Immature natural killer cell (primary cell): ENCODE results near the gene GBP6. TPM values are rescaled to one million over a fixed set of nuclear protein-coding genes. Genes with fewer than 3 reads are reported as not detected.
"Not testable (repeated sequence)": the region's sequence is repeated elsewhere in the genome, so short reads cannot be mapped to it uniquely, and the experiment has no call there.

Experiments used
- DNase-seq, 3 donors: peaks; one replicate each; pipeline ENCODE4 v3.0.0; 2022; ENCODE audit warnings: mixed read lengths in 1 of 3
- H3K27ac Mint-ChIP-seq, 6 donors: one replicate each; pipeline ENCODE4 v1.8.0; 2020; ENCODE audit warnings: mixed read lengths in 6 of 6, mild to moderate bottlenecking in 5 of 6, inconsistent platforms in 4 of 6, moderate library complexity in 3 of 6
- H3K27me3 Mint-ChIP-seq, 3 donors: one replicate each; pipeline ENCODE4 v1.8.0; 2020 to 2021; ENCODE audit warnings: low read depth in 3 of 3, mild to moderate bottlenecking in 3 of 3, mixed read lengths in 3 of 3, moderate library complexity in 3 of 3, inconsistent platforms in 1 of 3
- H3K36me3 Mint-ChIP-seq, 3 donors: one replicate each; pipeline ENCODE4 v1.8.0; 2020; ENCODE audit warnings: mixed read lengths in 3 of 3, inconsistent platforms in 2 of 3, mild to moderate bottlenecking in 2 of 3
- H3K4me1 Mint-ChIP-seq, 2 donors: one replicate each; pipeline ENCODE4 v1.8.0; 2020; ENCODE audit warnings: inconsistent platforms in 2 of 2, mild to moderate bottlenecking in 2 of 2, mixed read lengths in 2 of 2, moderate library complexity in 1 of 2
- H3K4me3 Mint-ChIP-seq, 5 donors: one replicate each; pipeline ENCODE4 v1.8.0; 2020; ENCODE audit warnings: mild to moderate bottlenecking in 5 of 5, mixed read lengths in 5 of 5, inconsistent platforms in 3 of 5, moderate library complexity in 3 of 5
- H3K9me3 Mint-ChIP-seq, 6 donors: one replicate each; pipeline ENCODE4 v1.8.0; 2020; ENCODE audit warnings: mild to moderate bottlenecking in 6 of 6, mixed read lengths in 6 of 6, inconsistent platforms in 4 of 6, moderate library complexity in 3 of 6
- polyA plus RNA-seq, 3 donors: library from polyadenylated mRNA; unstranded; fragments of 300-500 nt; fragmentation: Illumina TruSeq; gene quantifications; one replicate each; pipeline ENCODE4 v1.2.3, GENCODE V29; 2021

GBP6 gene, protein sequence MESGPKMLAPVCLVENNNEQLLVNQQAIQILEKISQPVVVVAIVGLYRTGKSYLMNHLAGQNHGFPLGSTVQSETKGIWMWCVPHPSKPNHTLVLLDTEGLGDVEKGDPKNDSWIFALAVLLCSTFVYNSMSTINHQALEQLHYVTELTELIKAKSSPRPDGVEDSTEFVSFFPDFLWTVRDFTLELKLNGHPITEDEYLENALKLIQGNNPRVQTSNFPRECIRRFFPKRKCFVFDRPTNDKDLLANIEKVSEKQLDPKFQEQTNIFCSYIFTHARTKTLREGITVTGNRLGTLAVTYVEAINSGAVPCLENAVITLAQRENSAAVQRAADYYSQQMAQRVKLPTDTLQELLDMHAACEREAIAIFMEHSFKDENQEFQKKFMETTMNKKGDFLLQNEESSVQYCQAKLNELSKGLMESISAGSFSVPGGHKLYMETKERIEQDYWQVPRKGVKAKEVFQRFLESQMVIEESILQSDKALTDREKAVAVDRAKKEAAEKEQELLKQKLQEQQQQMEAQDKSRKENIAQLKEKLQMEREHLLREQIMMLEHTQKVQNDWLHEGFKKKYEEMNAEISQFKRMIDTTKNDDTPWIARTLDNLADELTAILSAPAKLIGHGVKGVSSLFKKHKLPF
- under 1 TPM in 2 of 3 donors, not detected in 1; 0.17 TPM for polyA plus RNA-seq

DNA sequence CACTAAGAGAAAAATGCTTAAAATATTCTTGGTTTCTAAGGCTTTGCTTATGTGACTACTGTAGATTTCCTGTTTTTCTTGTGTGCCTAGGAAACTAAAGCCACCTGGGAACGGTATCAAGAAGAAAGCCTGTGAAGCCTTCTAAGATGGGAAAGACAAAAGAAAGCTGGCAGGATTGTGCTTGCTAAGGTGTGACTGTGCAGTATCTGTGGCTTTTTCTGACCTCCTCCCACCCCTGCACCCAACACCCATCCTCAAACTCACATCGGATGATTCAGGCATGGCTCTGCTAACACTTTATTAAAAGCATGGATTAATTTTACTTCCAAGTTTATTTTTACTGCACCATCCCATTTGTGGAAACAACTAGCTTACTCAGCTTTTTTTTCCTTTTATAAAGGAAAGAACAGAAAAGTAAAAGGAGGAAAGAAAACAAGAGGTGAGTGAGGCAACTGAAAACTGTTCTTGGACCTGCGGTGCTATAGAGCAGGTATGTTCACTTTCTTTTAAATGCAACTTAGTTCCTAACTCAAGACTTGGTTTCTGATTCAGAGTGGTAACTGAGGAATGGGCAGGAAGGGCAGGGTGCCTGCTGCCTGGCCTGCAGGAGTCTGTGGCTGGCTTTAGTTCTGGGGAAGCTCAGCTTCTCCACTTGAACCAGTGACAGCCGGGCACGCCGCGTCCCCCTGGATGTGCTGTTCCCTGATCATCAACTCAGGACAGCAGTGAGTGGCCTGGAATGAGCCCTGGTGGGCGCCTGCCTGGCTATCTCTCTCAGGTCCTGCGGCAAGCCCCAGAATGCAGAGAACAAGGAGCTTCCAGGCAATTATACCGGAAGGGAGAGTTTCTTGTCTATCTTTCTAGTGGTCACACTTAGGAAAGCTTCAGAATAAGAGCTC, at the start of gene GBP6:
Gene GBP6 (plus strand): TSS at position 422 of the 899 bp plus-strand sequence. CDS start 4,493 bp downstream, outside the sequence.
- DNase-seq = no peak
- peaks cover 5 to 8% (median 6%) of the 10 kb centered on the region in 3 donors for H3K27me3 Mint-ChIP-seq
- H3K9me3 Mint-ChIP-seq = no peaks in the 10 kb centered on the region
- H3K27ac Mint-ChIP-seq = peak within 1 kb of the TSS in 3 of 6 donors; percentile 13 to 55 (median 22)
- H3K4me3 Mint-ChIP-seq = no peak within 1 kb of the TSS
- peaks cover 8 to 9% of the 10 kb centered on the region in 2 donors for H3K4me1 Mint-ChIP-seq
- H3K36me3 Mint-ChIP-seq = no peaks in the 10 kb centered on the region

DNA sequence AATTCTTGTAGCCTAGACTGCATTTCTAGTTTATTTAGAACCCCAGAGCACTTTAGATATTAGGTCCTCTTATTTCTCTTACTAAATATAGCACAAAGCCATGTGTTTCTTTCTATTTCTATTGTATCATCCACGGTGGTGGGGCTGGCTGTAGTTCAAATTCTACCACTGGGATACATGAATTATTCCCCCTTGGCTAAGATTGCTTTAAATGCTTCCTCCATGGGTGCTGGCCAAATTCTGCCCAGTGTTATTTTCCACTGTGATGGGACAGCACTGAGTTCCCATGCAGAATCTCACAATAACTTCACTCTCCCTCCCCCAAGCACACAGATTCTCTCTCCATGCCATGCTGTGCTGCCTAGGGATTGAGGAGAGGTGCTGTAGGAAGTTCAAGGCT, 41.5 kb upstream of the GBP6 start:
- H3K27ac Mint-ChIP-seq = no peak overlapping the region
- DNase-seq = no peak
- H3K36me3 Mint-ChIP-seq = peaks cover 16 to 33% (median 27%) of the 10 kb centered on the region in 3 donors
- peaks cover 0 to 5% of the 10 kb centered on the region in 2 donors for H3K4me1 Mint-ChIP-seq
- peaks cover 6 to 34% (median 13%) of the 10 kb centered on the region in 6 donors for H3K9me3 Mint-ChIP-seq
- H3K27me3 Mint-ChIP-seq = no peaks in the 10 kb centered on the region
- H3K4me3 Mint-ChIP-seq = no peak overlapping the region

DNA sequence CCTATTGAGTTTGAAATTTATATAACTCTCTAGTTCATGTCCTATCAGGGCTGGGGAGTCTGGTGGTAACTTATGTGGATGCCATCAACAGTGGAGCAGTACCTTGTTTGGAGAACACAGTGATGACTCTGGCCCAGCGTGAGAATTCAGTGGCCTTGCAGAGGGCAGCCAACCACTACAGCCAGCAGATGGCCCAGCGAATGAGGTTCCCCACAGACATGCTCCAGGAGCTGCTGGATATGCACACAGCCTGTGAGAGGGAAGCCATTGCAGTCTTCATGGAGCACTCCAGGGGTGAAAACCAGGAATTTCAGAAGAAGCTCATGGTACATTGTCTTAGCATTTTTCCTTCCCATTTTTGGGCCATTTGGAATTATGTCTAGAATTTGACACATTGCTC, 32.0 kb upstream of the GBP6 start:
- Mint-ChIP-seq H3K9me3 (peaks cover 0 to 2% (median 0%) of the 10 kb centered on the region in 6 donors), H3K4me1 (no peaks in the 10 kb centered on the region), H3K4me3 (no peak overlapping the region), H3K27me3 (peaks cover 0 to 4% (median 3%) of the 10 kb centered on the region in 3 donors), H3K27ac (no peak overlapping the region), H3K36me3 (peaks cover 0 to 7% (median 0%) of the 10 kb centered on the region in 3 donors)
- no peak for DNase-seq

DNA sequence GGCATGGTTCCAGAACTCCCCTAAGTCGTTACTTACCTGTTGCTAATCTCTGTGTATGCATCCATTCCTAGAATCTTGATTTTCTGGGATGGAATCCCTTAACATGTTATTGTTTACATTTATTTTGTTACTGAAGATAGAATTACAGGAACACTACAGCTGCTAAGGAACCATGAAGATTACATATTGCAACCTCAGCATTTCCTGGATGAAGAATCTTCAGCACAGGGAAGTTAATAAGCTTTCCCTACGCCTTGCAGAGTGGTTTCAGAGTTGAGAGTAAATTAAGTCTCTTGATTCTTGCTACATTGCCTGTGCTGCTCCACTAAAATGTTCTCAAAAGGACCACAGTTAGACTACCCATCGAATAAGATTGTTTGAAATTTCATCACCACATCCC, 31.4 kb upstream of the GBP6 start:
- Mint-ChIP-seq H3K27ac (no peak overlapping the region), H3K4me3 (no peak overlapping the region), H3K36me3 (peaks cover 0 to 7% (median 0%) of the 10 kb centered on the region in 3 donors), H3K27me3 (peaks cover 0 to 4% (median 3%) of the 10 kb centered on the region in 3 donors), H3K4me1 (no peaks in the 10 kb centered on the region), H3K9me3 (no peaks in the 10 kb centered on the region)
- no peak for DNase-seq

DNA sequence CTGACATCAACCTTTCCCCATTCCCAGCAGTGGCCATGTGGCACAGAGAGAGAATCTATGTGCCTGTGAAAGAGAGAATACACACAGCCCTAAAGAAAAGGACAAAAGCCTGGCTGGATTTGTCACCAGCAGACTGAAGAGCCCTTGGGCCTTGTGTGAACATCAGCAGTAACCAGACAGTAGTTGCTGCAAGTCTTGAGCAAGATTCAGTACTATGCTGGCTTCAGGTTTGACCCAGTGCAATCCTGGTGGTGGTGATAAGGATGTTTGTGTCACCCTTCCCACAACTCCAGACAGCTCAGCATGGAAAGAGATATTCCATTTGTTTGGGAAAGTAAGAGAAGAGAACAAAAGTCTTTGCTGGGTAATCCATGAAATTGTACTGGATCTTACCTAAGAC, 28.4 kb upstream of the GBP6 start:
- Mint-ChIP-seq H3K4me3 (no peak overlapping the region), H3K36me3 (peaks cover 0 to 3% (median 0%) of the 10 kb centered on the region in 3 donors), H3K9me3 (no peaks in the 10 kb centered on the region), H3K4me1 (no peaks in the 10 kb centered on the region), H3K27ac (no peak overlapping the region), H3K27me3 (peaks cover 0 to 6% (median 4%) of the 10 kb centered on the region in 3 donors)
- DNase-seq = no peak

DNA sequence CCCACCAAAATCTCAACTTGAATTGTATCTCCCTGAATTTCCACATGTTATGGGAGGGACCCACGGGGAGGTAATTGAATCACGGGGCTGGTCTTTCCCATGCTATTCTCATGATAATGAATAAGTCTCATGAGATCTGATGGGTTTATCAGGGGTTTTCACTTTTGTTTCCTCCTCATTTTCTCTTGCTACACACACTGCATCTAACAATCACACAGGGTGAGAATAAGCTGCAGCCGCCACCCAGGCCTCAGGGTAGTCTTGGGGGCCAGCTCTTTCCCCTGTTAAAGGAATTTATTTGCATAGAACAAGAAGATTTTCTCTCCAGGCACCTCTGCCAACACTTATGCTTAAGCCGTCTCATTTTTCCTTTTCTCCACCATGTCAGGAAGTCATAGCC, 26.0 kb upstream of the GBP6 start:
- Mint-ChIP-seq H3K4me1 (no peaks in the 10 kb centered on the region), H3K9me3 (no peaks in the 10 kb centered on the region), H3K27ac (peak overlapping the region in 1 of 6 donors; percentile 31), H3K36me3 (peaks cover 0 to 3% (median 0%) of the 10 kb centered on the region in 3 donors), H3K27me3 (peaks cover 0 to 6% (median 2%) of the 10 kb centered on the region in 3 donors), H3K4me3 (no peak overlapping the region)
- no peak for DNase-seq

DNA sequence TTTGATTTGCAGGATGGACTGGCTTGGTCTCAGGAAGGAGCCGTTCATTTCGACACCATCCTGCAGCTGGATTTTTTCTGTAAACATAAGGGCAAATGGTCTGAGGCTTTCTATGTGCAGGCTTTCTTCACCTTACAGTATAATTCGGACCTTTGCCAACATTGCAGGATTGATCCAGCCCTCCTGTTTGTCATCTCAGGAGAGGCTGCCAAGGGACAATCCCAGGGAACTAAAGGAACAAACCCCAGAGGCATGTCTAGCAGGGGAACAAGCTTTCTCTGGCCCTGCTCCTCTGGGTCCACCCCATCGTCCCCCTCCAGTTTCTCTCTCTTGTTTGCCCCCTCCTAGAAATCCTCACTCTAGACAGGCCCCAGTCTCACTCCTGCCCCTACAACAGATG, 24.8 kb upstream of the GBP6 start:
- Mint-ChIP-seq H3K27me3 (peaks cover 0 to 6% (median 0%) of the 10 kb centered on the region in 3 donors), H3K4me1 (no peaks in the 10 kb centered on the region), H3K9me3 (no peaks in the 10 kb centered on the region), H3K36me3 (peaks cover 0 to 3% (median 0%) of the 10 kb centered on the region in 3 donors), H3K27ac (peak overlapping the region in 1 of 6 donors; percentile 36), H3K4me3 (no peak overlapping the region)
- no peak for DNase-seq

DNA sequence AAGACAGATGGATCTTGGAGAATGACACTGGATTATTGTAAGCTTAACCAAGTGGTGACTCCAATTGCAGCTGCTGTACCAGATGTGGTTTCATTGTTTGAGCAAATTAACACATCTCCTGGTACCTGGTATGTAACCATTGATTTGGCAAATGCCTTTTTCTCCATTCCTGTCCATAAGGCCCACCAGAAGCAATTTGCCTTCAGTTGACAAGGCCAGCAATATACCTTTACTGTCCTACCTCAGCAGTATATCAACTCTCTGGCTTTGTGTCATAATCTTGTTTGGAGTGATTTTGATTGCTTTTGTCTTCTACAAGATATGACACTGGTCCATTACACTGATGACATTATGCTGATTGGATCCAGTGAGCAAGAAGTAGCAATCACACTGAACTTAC, 18.4 kb upstream of the GBP6 start:
- H3K27me3 Mint-ChIP-seq, H3K4me3 Mint-ChIP-seq, H3K9me3 Mint-ChIP-seq, DNase-seq, H3K27ac Mint-ChIP-seq, H3K36me3 Mint-ChIP-seq, H3K4me1 Mint-ChIP-seq: not testable (repeated sequence)

DNA sequence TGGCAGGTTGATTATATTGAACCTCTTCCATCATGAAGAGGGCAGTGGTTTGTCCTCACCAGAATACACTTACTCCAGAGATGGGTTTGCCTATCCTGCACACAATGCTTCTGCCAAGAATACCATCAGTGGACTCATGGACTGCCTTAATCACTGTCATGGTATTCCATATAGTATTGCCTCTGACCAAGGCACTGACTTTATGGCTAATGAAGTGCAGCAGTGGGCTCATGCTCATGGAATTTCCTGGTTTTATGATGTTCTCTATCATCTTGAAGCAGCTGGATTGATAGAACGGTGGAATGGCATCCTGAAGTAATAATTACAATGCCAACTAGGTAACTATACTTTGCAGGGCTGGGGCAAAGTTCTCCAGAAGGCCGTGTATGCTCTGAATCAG, 16.6 kb upstream of the GBP6 start:
- no peak for DNase-seq
- Mint-ChIP-seq H3K9me3 (no peaks in the 10 kb centered on the region), H3K36me3 (no peaks in the 10 kb centered on the region), H3K27me3 (no peaks in the 10 kb centered on the region), H3K4me1 (peaks cover 0 to 2% of the 10 kb centered on the region in 2 donors), H3K27ac (no peak overlapping the region), H3K4me3 (no peak overlapping the region)

DNA sequence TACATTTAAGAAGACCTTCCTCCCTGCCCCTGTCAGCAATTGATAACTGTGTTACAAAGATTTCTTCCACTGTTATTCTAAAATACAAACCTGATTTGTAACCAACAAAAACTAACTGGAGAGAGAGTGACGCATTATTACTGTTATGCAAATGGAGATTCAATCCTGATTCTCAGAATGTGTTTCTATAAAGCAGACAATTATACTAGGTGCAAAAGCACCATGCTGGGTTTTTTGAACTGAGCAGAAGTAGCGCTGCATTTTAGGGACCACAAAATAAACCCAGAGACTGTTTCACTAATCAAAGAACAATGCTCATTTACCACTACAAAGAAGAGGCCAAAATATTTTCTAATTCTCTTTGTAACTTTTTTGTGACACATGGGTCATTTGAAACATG, 13.6 kb upstream of the GBP6 start:
- Mint-ChIP-seq H3K27ac (no peak overlapping the region), H3K9me3 (no peaks in the 10 kb centered on the region), H3K27me3 (no peaks in the 10 kb centered on the region), H3K4me1 (peaks cover 6 to 8% of the 10 kb centered on the region in 2 donors), H3K36me3 (no peaks in the 10 kb centered on the region), H3K4me3 (no peak overlapping the region)
- DNase-seq = no peak

DNA sequence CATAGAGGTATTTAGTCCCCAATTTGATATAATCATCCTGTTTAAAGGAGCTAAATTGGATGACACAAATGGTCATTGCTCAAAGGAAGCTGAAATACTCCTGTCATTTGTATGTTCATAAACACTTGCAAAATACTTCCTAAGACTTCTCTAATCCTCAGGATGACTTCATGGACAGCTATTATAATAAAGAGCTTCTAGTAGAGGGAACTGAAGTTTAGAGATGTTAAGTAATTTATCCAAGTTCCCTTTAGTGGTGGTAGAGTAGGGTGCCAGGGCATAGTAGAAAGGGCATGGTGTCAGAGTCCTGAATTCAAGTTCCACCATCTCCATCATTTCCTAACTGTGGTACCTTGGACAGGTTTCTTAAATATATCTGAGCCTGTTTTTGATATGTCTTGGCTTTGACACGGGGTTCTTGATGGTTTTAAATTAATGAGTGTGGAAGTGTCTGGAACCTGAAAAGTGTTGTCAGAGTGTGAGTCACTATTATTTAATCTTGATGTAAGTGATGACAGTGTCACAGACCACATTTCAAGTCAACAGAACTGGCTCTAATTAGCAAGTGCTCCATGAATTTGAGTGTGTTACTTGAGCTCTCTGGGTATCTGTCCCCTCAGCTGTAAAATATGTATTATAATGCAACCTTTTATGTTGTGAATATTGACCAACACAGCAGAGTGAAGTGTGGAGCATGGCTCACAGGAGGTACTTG, 12.1 kb upstream of the GBP6 start:
- Mint-ChIP-seq H3K27me3 (no peaks in the 10 kb centered on the region), H3K4me3 (no peak overlapping the region), H3K36me3 (no peaks in the 10 kb centered on the region), H3K9me3 (no peaks in the 10 kb centered on the region), H3K27ac (peak overlapping the region in 3 of 6 donors; percentile 42 to 79 (median 52)), H3K4me1 (peaks cover 6 to 8% of the 10 kb centered on the region in 2 donors)
- DNase-seq = peak in 2 of 3 donors; percentile 22 to 40

DNA sequence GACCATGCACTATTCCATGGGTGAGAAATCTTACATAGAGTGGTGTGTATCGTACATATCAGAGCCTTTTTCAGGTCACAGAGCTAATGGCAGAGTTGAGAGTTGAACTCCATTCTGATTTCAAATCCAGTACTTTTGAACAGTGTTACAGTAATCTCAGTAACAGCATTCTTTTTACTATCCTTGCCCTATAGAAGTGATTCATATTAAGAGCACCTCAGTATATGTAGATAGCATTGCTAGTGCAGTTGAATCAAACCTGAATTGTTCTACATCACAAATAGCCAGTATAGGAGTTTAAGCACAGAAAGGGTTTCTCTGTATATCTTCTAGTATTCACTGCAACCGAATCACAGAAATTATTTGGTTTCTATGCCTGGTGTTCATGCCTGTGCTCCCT, 11.4 kb upstream of the GBP6 start:
- Mint-ChIP-seq H3K27me3 (no peaks in the 10 kb centered on the region), H3K4me1 (peaks cover 6 to 10% of the 10 kb centered on the region in 2 donors), H3K4me3 (no peak overlapping the region), H3K27ac (peak overlapping the region in 2 of 6 donors; percentile 50 to 79), H3K9me3 (no peaks in the 10 kb centered on the region), H3K36me3 (no peaks in the 10 kb centered on the region)
- no peak for DNase-seq

DNA sequence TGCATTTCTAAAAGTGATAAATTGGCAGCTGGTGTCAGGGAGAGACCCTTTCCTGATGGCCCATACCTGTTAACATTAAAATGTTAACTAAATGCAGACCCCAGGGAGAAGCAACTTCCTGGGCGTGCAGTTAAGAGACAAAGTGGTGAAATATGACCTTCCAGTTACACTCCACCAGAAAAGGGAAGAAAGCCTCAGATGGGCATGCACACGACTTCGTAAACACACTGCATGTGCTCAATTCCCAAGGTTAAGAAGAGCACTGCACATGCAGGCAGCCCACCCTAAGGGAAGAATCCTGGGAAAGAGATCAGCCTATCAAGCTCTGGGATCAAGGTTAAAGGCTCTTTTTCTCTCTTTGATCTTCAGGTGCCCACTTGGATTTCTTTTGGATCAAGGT, 9.7 kb upstream of the GBP6 start:
- no peaks in the 10 kb centered on the region for H3K36me3 Mint-ChIP-seq
- H3K4me3 Mint-ChIP-seq = no peak overlapping the region
- no peak overlapping the region for H3K27ac Mint-ChIP-seq

More for the DNA sequence above, 9.7 kb upstream of the GBP6 start:
- Mint-ChIP-seq H3K27me3 (no peaks in the 10 kb centered on the region), H3K9me3 (no peaks in the 10 kb centered on the region), H3K4me1 (peaks cover 13 to 19% of the 10 kb centered on the region in 2 donors)
- DNase-seq = no peak
